H1 (cell line): Measurements from ENCODE around the gene BTRC. TPM values are rescaled to one million over a fixed set of nuclear protein-coding genes. Genes with fewer than 3 reads are reported as not detected.

ENCODE experiments used
- CTCF ChIA-PET: fragments of 300-600 bp; sonication (Branson Sonifier 250); formaldehyde crosslinking; loops from one replicate; lab custom pipeline; 2021; ENCODE audit not compliant: partially characterized antibody; lab: Charles Lee
- POLR2A ChIA-PET: fragments of 300-600 bp; sonication (Branson Sonifier 250); formaldehyde crosslinking; loops from one replicate; lab custom pipeline; 2021; ENCODE audit warnings: inconsistent platforms; ENCODE audit not compliant: partially characterized antibody; lab: Charles Lee
- DNase-seq, 2 experiments: peaks; one replicate each; pipeline versions ENCODE4 v3.0.0 to v3.0.0-alpha.2; 2010 to 2022; ENCODE audit warnings: low spot score in 2 of 2, low read depth in 1 of 2, mixed read lengths in 1 of 2
- FAIRE-seq: peaks from 2 replicates; lab custom pipeline; 2011; peaks lifted over from hg19 to GRCh38; lab: Jason Lieb, UNC
- H2AFZ ChIP-seq: 2 replicates; pipeline ENCODE4 v1.8.1; 2012; ENCODE audit warnings: low read length, inconsistent platforms
- H2AK5ac ChIP-seq: 2 replicates; pipeline ENCODE4 v1.6.1; 2013; ENCODE audit warnings: low read depth, low read length
- H2BK120ac ChIP-seq: replicated peaks from 2 replicates; pipeline ENCODE3; 2013; ENCODE audit warnings: low read depth, low read length, inconsistent platforms
- H2BK12ac ChIP-seq: 2 replicates; pipeline ENCODE4 v1.6.1; 2013; ENCODE audit warnings: low read depth, low read length
- H2BK15ac ChIP-seq: 2 replicates; pipeline ENCODE4 v1.6.1; 2013; ENCODE audit warnings: low read length
- H2BK20ac ChIP-seq: 2 replicates; pipeline ENCODE4 v1.6.1; 2013; ENCODE audit warnings: low read length
- H2BK5ac ChIP-seq: 2 replicates; pipeline ENCODE4 v1.6.1; 2013; ENCODE audit warnings: low read depth, low read length
- H3K14ac ChIP-seq: 2 replicates; pipeline ENCODE4 v1.6.1; 2013; ENCODE audit warnings: inconsistent platforms; ENCODE audit not compliant: insufficient read length
- H3K18ac ChIP-seq: 2 replicates; pipeline ENCODE4 v1.6.1; 2013; ENCODE audit warnings: low read length; ENCODE audit errors: extremely low read depth
- H3K23ac ChIP-seq: 2 replicates; pipeline ENCODE4 v1.6.1; 2013; ENCODE audit warnings: inconsistent platforms; ENCODE audit not compliant: insufficient read length
- H3K23me2 ChIP-seq: 2 replicates; pipeline ENCODE4 v1.6.1; 2013; ENCODE audit warnings: low read depth, low read length
- H3K27ac ChIP-seq: 2 replicates; pipeline ENCODE4 v1.6.1; 2011; ENCODE audit warnings: low read depth, low read length, inconsistent platforms
- H3K27me3 ChIP-seq, 4 experiments: replicated peaks in 1 of 4; 1 replicate in 1 of 4; 2 replicates in 3 of 4; pipeline versions ENCODE4 v1.6.1 to v1.8.1; 2011 to 2013; ENCODE audit warnings: low read length in 3 of 4, mild to moderate bottlenecking in 3 of 4, inconsistent platforms in 2 of 4, mixed read lengths in 2 of 4, moderate library complexity in 1 of 4; ENCODE audit not compliant: control insufficient read depth in 3 of 4, insufficient read depth in 3 of 4; ENCODE audit errors: extremely low read depth in 1 of 4
- H3K36me3 ChIP-seq, 4 experiments: 2 replicates each; pipeline versions ENCODE4 v1.6.1 to v1.8.1; 2011 to 2013; ENCODE audit warnings: mild to moderate bottlenecking in 4 of 4, low read length in 3 of 4, moderate library complexity in 2 of 4, control low read depth in 1 of 4, inconsistent platforms in 1 of 4; ENCODE audit not compliant: insufficient read depth in 4 of 4, control insufficient read depth in 2 of 4
- H3K4ac ChIP-seq: replicated peaks from 2 replicates; pipeline ENCODE3; 2013; ENCODE audit warnings: low read length, low read depth, mixed read lengths, inconsistent platforms; ENCODE audit not compliant: insufficient read length
- H3K4me1 ChIP-seq, 4 experiments: replicated peaks in 1 of 4; 1 replicate in 1 of 4; 2 replicates in 3 of 4; pipeline versions ENCODE4 v1.6.1 to v1.8.1; 2011 to 2013; ENCODE audit warnings: low read length in 3 of 4, inconsistent platforms in 2 of 4, mixed read lengths in 1 of 4; ENCODE audit not compliant: insufficient read depth in 4 of 4, control insufficient read depth in 3 of 4
- H3K4me2 ChIP-seq, 2 experiments: 2 replicates each; pipeline versions ENCODE4 v1.6.1 to v1.8.1; 2011 to 2013; ENCODE audit warnings: low read depth in 2 of 2, low read length in 2 of 2, control low read depth in 1 of 2, inconsistent platforms in 1 of 2, mild to moderate bottlenecking in 1 of 2; ENCODE audit not compliant: insufficient read depth in 1 of 2
- H3K4me3 ChIP-seq, 4 experiments: fragments of 200-600, 300-600 bp in 1 of 4; sonication (generic), shearing (Covaris generic), sonication (Bioruptor Twin) in 1 of 4; 2 replicates each; pipeline versions ENCODE4 v1.5.1 to v1.8.1; 2011 to 2016; ENCODE audit warnings: low read length in 4 of 4, low read depth in 3 of 4, control low read depth in 2 of 4, inconsistent platforms in 2 of 4, mild to moderate bottlenecking in 2 of 4, mixed read lengths in 1 of 4, moderate library complexity in 1 of 4; ENCODE audit not compliant: insufficient read depth in 2 of 4; ENCODE audit errors: extremely low read depth in 1 of 4
- H3K56ac ChIP-seq: replicated peaks from 2 replicates; pipeline ENCODE3; 2013; ENCODE audit warnings: low read depth, mild to moderate bottlenecking, mixed read lengths, low read length, inconsistent platforms; ENCODE audit not compliant: insufficient read length
- H3K79me1 ChIP-seq: 2 replicates; pipeline ENCODE4 v1.6.1; 2013; ENCODE audit warnings: low read depth, low read length, control low read depth
- H3K79me2 ChIP-seq, 2 experiments: 2 replicates each; pipeline versions ENCODE4 v1.6.1 to v1.8.1; 2012 to 2013; ENCODE audit warnings: low read length in 2 of 2, mild to moderate bottlenecking in 2 of 2, inconsistent platforms in 1 of 2; ENCODE audit not compliant: insufficient read depth in 2 of 2, control insufficient read depth in 1 of 2
- H3K9ac ChIP-seq, 4 experiments: replicated peaks in 1 of 4; 1 replicate in 1 of 4; 2 replicates in 3 of 4; pipeline versions ENCODE4 v1.6.1 to v1.8.1; 2011 to 2013; ENCODE audit warnings: low read depth in 3 of 4, low read length in 3 of 4, control low read depth in 2 of 4, mild to moderate bottlenecking in 2 of 4, moderate library complexity in 2 of 4, inconsistent platforms in 1 of 4; ENCODE audit errors: extremely low read depth in 1 of 4
- H3K9me3 ChIP-seq, 2 experiments: 2 replicates each; pipeline versions ENCODE4 v1.6.1 to v1.8.1; 2012 to 2013; ENCODE audit warnings: mild to moderate bottlenecking in 2 of 2, moderate library complexity in 2 of 2, control low read depth in 1 of 2, inconsistent platforms in 1 of 2, low read depth in 1 of 2, low read length in 1 of 2, mixed read lengths in 1 of 2; ENCODE audit not compliant: insufficient read depth in 2 of 2
- H4K20me1 ChIP-seq, 2 experiments: replicated peaks in 1 of 2; 2 replicates each; pipeline versions ENCODE3 to v1.8.1; 2011 to 2013; ENCODE audit warnings: inconsistent platforms in 2 of 2, low read length in 2 of 2, mild to moderate bottlenecking in 1 of 2; ENCODE audit not compliant: insufficient read depth in 2 of 2, control insufficient read depth in 1 of 2
- H4K5ac ChIP-seq: 2 replicates; pipeline ENCODE4 v1.6.1; 2013; ENCODE audit warnings: low read length, low read depth, mixed read lengths, inconsistent platforms; ENCODE audit not compliant: insufficient read length
- H4K8ac ChIP-seq: 2 replicates; pipeline ENCODE4 v1.8.0; 2013; ENCODE audit warnings: mild to moderate bottlenecking, moderate library complexity, low read length, inconsistent platforms; ENCODE audit not compliant: insufficient read depth; ENCODE audit errors: extremely low read depth
- H4K91ac ChIP-seq: replicated peaks from 2 replicates; pipeline ENCODE3; 2013; ENCODE audit warnings: low read length, mixed read lengths, inconsistent platforms; ENCODE audit not compliant: insufficient read length
- CBX5 ChIP-seq: fragments of 300-800, 300-1000 bp; sonication (generic); IDR thresholded peaks from 2 replicates; pipeline ENCODE4 v1.7.1; 2016; ENCODE audit warnings: antibody characterized with exemption, low read length, low read depth
- CHD1 ChIP-seq: IDR thresholded peaks from 2 replicates; pipeline ENCODE4 v1.6.1; 2012; ENCODE audit warnings: low read depth, low read length, improper control_type of control experiment
- PHF8 ChIP-seq: fragments of 200-600 bp; sonication (generic); conservative IDR thresholded peaks from 2 replicates; pipeline ENCODE4 v1.7.1; 2012; ENCODE audit warnings: low read depth, mild to moderate bottlenecking, inconsistent platforms, low read length, moderate library complexity
- SP1 ChIP-seq: IDR thresholded peaks from 2 replicates; pipeline ENCODE4 v1.6.1; 2011; ENCODE audit warnings: low read depth, low read length
- WGBS, 2 experiments: shearing (Covaris generic) in 1 of 2; methylation state at CpG; one replicate each; pipeline versions ENCODE4 v1.1.6 to v1.1.7; 2013 to 2015; ENCODE audit warnings: low lambda C conversion rate in 2 of 2, mixed read lengths in 2 of 2, inconsistent platforms in 1 of 2, low coverage in 1 of 2, missing lambda C conversion rate in 1 of 2; ENCODE audit not compliant: insufficient replicate concordance in 2 of 2, insufficient coverage in 1 of 2, insufficient read length in 1 of 2; ENCODE audit errors: extremely low coverage in 1 of 2, missing lambda C conversion rate in 1 of 2; 5-methylcytosine and 5-hydroxymethylcytosine counted together
- polyA plus RNA-seq, 7 experiments: library from polyadenylated mRNA; depleted of rRNA in 3 of 7; stranded (reverse) in 5 of 7; unstranded in 2 of 7; fragments of >200 nt in 5 of 7; fragments of 200-250 nt in 2 of 7; gene quantifications; 1 replicate in 5 of 7; 2 replicates in 1 of 7; 4 replicates in 1 of 7; pipeline versions ENCODE4 v1.2.1 to v1.2.3, GENCODE V29; 2011 to 2013; ENCODE audit warnings: missing spikeins in 2 of 7, mixed read lengths in 2 of 7
- total RNA-seq: library from RNA; stranded (reverse); fragmentation: NEBNext Ultra II Directional; extraction: Animal tissue kit (Norgen Biotek cat#: 25700); gene quantifications from 2 replicates; pipeline ENCODE4 v1.2.1, GENCODE V29; 2021

Gene BTRC
- total and polyA plus RNA-seq, 2 of the 8 experiments (the other 6 are each of a cell fraction or from before 2014, with no cell fraction given) = 9.9 to 24.7 TPM

GRCh38 chr10:101485681-101486554 is 132.0 kb downstream of the BTRC start:
- Histone ChIP-seq H3K56ac (no peak overlapping the region), H3K79me2 (no peaks in the 10 kb centered on the region), H3K14ac (no peak overlapping the region), H2BK15ac (no peak overlapping the region), H3K79me1 (no peaks in the 10 kb centered on the region), H2BK20ac (no peak overlapping the region), H3K23ac (no peak overlapping the region), H2BK120ac (no peak overlapping the region), H3K27ac (no peak overlapping the region), H3K4me1 (peaks cover 2 to 9% (median 4%) of the 10 kb centered on the region in 4 experiments; a peak in 6 of 7 replicates), H3K36me3 (no peaks in the 10 kb centered on the region), H4K91ac (no peak overlapping the region), H3K4me2 (peak overlapping the region; percentile 22 to 79), H2BK5ac (no peak overlapping the region; the same call in 1 of the 2 replicates), H2AK5ac (no peak overlapping the region), H3K18ac (no peak overlapping the region), H2AFZ (no peak overlapping the region; the same call in 1 of the 2 replicates), H3K4ac (no peak overlapping the region), H4K8ac (peak overlapping the region; percentile 63), H2BK12ac (peak overlapping the region; percentile 3; the same call in 1 of the 2 replicates), H4K20me1 (no peaks in the 10 kb centered on the region), H3K27me3 (no peaks in the 10 kb centered on the region), H3K23me2 (no peaks in the 10 kb centered on the region), H3K4me3 (peak overlapping the region in 3 of 4 experiments; percentile 8 to 32 (median 12); a peak in 4 of 8 replicates), H3K9ac (no peak overlapping the region), H4K5ac (no peak overlapping the region), H3K9me3 (no peaks in the 10 kb centered on the region)
- ChIA-PET POLR2A (no interaction called here), CTCF (interaction anchor here (0.5 to 5.2 kb wide), 5 partner anchors 8 to 295 kb away, joined by 3 to 31 read pairs (median 3); no protein-coding TSS in a partner anchor)
- DNase-seq (no peak), FAIRE-seq (peak; percentile 28)
- 61% methylated on average over 23 of the region's 23 CpGs; no CpG with 5 or more reads in 1 of the 2 experiments for WGBS, 2 experiments
- TF ChIP-seq CHD1 (no peak), SP1 (no peak), CBX5 (no peak), PHF8 (no peak)
